ENCODE data around the gene NFATC2. TPM values are rescaled to one million over a fixed set of nuclear protein-coding genes. Genes with fewer than 3 reads are reported as not detected.

Gene NFATC2
- total RNA-seq, 1 experiment from 2014 or later = 5.0 TPM

DNA sequence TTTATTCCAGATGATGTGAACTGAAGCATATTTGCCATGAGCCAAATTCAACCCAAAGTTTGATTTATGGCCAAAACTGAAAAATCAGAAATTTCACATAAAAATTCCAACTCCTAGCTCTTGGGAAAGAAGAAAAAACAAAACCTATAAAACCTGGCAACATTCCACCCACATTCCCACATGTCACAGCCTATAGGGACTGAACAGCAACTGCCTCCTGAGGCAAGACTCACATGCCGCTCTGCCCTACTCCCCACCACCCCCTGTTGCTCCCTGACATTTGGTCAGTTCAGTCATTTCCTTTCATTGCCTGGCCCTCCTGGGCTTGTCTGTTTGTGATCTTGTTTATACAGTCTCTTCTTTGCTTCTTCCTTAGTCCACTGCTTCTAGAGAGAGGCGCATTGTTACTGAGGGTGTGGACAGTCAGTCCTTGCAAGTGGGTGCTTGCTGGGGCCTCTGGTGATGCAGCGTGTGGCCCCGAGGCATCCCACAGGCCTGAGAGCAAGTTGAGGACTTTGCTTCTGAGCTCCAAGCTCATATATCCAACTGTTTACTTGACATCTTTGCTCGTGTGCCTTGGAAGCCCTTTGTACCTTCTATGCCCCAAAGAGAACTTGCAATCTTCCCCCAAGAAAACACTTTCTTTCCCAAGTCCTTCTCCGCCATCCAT, 31.4 kb downstream of the NFATC2 start:
- Histone ChIP-seq H3K4me2 (ENCODE audit: low read length) (no peak overlapping the region), H3K79me2 (ENCODE audit: insufficient read depth, low read length) (no peaks in the 10 kb centered on the region), H3K27ac (ENCODE audit: low read depth, low read length) (no peak overlapping the region), H3K9ac (ENCODE audit: low read length) (no peak overlapping the region), H4K20me1 (ENCODE audit: insufficient read depth) (no peaks in the 10 kb centered on the region), H3K9me2 (ENCODE audit: insufficient read depth) (no peaks in the 10 kb centered on the region), H2AFZ (ENCODE audit: low read depth, low read length, poor library complexity, severe bottlenecking) (no peak overlapping the region), H3K36me3 (ENCODE audit: control insufficient read depth in 1 of 2, insufficient read depth in 2 of 2, low read length in 2 of 2) (no peaks in the 10 kb centered on the region), H3K4me1 (ENCODE audit: control insufficient read depth in 1 of 2, insufficient read depth in 2 of 2, low read length in 2 of 2) (no peaks in the 10 kb centered on the region), H3K27me3 (ENCODE audit: insufficient read depth, low read length) (no peaks in the 10 kb centered on the region), H3K9me3 (ENCODE audit: control insufficient read depth in 1 of 2, insufficient read depth in 1 of 2, low read depth in 1 of 2, low read length in 2 of 2) (no peaks in the 10 kb centered on the region), H3K4me3 (replicated peaks in 1 of 2; ENCODE audit: low read depth in 1 of 2, low read length in 2 of 2) (no peak overlapping the region)
- DNase-seq (ENCODE audit: low read depth, low spot score) (no peak), ATAC-seq (no peak)
- TF ChIP-seq SP1 (IDR thresholded peaks at IDR 0.05; ENCODE audit: low read depth) (no peak), YY1 (IDR thresholded peaks at IDR 0.05; ENCODE audit: extremely low read depth, insufficient replicate concordance, low read depth, low read length) (no peak), JUND (IDR thresholded peaks at IDR 0.05) (no peak), POLR2AphosphoS5 (IDR thresholded peaks at IDR 0.05; ENCODE audit: low read depth, low read length) (no peak), CBX3 (IDR thresholded peaks at IDR 0.05; ENCODE audit: low read depth) (no peak), SIN3A (IDR thresholded peaks at IDR 0.05; ENCODE audit: low read depth) (no peak), ZNF274 (IDR thresholded peaks at IDR 0.05; ENCODE audit: low read depth, low read length) (no peak), TCF7L2 (IDR thresholded peaks at IDR 0.05; ENCODE audit: borderline replicate concordance, extremely low read depth, insufficient read depth, insufficient read length) (no peak), SRF (IDR thresholded peaks at IDR 0.05; ENCODE audit: low read depth) (no peak), EGR1 (IDR thresholded peaks at IDR 0.05; ENCODE audit: low read depth) (no peak)
- intact Hi-C loops (cut with micrococcal nuclease) = no loop called here
- RAD21 ChIA-PET (ENCODE audit: low non-redundant PET in 1 of 2, low total read pairs in 2 of 2, uncharacterized antibody in 2 of 2, unreplicated experiment in 2 of 2) = no interaction called here
- no TSS peak for BruUV-seq (replicated peaks)
- CTCF ChIA-PET = no interaction called here
- POLR2A ChIA-PET = no interaction called here

DNA sequence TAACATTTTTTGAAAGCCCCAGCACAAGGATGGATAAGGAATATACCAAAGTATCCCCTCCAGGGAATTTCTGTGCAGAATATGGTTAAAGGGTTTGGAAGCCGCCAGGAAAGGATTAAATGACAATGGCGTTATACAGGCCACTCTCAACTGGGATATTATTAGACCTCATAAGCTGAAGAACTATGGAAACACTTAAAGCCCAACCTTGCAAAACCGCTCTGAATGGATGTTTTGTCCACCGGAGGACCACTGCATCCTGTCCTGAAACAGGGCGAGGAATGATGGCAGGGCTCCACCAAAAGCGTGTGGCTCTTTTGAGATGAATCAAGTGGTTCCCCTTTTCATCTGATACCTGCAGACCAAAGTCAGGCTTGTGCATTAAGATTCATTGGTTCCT, 32.4 kb downstream of the NFATC2 start:
- POLR2A ChIA-PET = no interaction called here
- H3K9me2 ChIP-seq (ENCODE audit: insufficient read depth) = no peaks in the 10 kb centered on the region
- RAD21 ChIA-PET (ENCODE audit: low non-redundant PET in 1 of 2, low total read pairs in 2 of 2, uncharacterized antibody in 2 of 2, unreplicated experiment in 2 of 2) = no interaction called here
- H3K36me3 ChIP-seq (ENCODE audit: control insufficient read depth in 1 of 2, insufficient read depth in 2 of 2, low read length in 2 of 2) = no peaks in the 10 kb centered on the region
- intact Hi-C loops (cut with micrococcal nuclease) = no loop called here
- H3K79me2 ChIP-seq (ENCODE audit: insufficient read depth, low read length) = no peaks in the 10 kb centered on the region
- H3K4me3 ChIP-seq (replicated peaks in 1 of 2; ENCODE audit: low read depth in 1 of 2, low read length in 2 of 2) = no peak overlapping the region
- H3K4me1 ChIP-seq (ENCODE audit: control insufficient read depth in 1 of 2, insufficient read depth in 2 of 2, low read length in 2 of 2) = no peaks in the 10 kb centered on the region
- BruUV-seq (replicated peaks) = no TSS peak
- H3K9me3 ChIP-seq (ENCODE audit: control insufficient read depth in 1 of 2, insufficient read depth in 1 of 2, low read depth in 1 of 2, low read length in 2 of 2) = no peaks in the 10 kb centered on the region
- H4K20me1 ChIP-seq (ENCODE audit: insufficient read depth) = no peaks in the 10 kb centered on the region
- H3K27me3 ChIP-seq (ENCODE audit: insufficient read depth, low read length) = no peaks in the 10 kb centered on the region
- CTCF ChIA-PET = no interaction called here
- no peak overlapping the region for H3K27ac ChIP-seq (ENCODE audit: low read depth, low read length)
- H3K4me2 ChIP-seq (ENCODE audit: low read length) = no peak overlapping the region
- no peak overlapping the region for H2AFZ ChIP-seq (ENCODE audit: low read depth, low read length, poor library complexity, severe bottlenecking)
- ATAC-seq (no peak), DNase-seq (ENCODE audit: low read depth, low spot score) (no peak)
- no peak for TF ChIP-seq SIN3A (IDR thresholded peaks at IDR 0.05; ENCODE audit: low read depth)
- TF ChIP-seq EZH2phosphoT487 (IDR thresholded peaks at IDR 0.05; ENCODE audit: borderline replicate concordance) = no peak
- no peak for TF ChIP-seq EGR1 (IDR thresholded peaks at IDR 0.05; ENCODE audit: low read depth)
- H3K9ac ChIP-seq (ENCODE audit: low read length) = no peak overlapping the region

Measured in HCT116 (cell line).